DMS153 (cell line): Measurements from ENCODE around the gene KRT82.

ENCODE experiments used
- DNase-seq: peaks from one replicate; lab custom pipeline; 2025; lab: John Stamatoyannopoulos, UW

The KRT82 gene

DNA sequence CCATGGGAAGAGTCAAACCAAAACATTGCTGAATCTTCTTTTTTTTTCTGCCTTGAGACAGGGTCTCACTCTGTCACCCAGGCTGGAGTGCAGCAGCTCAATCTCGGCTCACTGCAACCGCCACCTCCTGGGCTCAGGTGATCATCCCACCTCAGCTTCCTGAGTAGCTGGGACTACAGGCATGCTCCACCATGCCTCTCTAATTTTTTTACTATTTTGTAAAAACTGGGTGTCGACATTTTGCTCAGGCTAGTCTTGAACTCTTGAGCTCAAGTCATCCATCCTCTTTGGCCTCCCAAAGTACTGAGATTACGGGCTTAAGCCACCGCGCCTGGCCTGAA is 29.5 kb upstream of the KRT82 start:
- no peak for DNase-seq

DNA sequence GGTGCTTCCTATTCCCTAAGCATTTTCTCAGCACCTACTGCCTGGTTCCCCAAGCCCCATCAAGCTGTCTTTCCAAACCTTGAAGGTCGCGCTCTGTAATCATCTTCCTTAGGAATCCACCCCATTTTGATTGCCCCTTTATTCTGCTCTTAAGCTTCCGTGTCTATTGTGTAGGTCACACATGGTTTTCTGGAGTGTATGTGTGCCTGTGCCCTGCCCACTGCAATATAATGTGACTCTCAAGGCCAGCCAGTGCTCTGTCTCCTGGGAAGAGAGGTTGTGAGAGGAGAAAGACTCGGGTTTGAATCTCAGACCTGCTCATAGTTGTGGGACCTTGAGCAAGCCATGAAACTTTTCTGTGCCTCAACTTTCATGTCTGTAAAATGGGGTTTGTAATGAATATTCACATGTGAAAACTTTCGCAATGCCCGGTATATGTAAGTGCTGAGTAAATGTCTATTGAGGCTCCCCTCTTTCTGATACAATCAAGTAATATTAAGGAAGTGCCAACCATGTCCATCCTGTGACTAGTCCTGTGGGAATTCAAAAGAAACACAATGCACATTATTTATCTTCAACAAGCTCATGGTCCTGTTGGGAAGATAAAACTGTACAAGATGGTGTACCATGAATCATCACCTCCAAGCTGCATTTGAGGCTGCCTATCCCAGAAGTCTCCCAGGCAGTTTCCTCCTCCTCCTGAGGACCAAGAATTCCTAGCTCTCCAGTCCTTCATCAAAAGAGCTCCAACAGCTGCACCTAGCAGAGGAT is 28.8 kb upstream of the KRT82 start:
- DNase-seq = no peak

DNA sequence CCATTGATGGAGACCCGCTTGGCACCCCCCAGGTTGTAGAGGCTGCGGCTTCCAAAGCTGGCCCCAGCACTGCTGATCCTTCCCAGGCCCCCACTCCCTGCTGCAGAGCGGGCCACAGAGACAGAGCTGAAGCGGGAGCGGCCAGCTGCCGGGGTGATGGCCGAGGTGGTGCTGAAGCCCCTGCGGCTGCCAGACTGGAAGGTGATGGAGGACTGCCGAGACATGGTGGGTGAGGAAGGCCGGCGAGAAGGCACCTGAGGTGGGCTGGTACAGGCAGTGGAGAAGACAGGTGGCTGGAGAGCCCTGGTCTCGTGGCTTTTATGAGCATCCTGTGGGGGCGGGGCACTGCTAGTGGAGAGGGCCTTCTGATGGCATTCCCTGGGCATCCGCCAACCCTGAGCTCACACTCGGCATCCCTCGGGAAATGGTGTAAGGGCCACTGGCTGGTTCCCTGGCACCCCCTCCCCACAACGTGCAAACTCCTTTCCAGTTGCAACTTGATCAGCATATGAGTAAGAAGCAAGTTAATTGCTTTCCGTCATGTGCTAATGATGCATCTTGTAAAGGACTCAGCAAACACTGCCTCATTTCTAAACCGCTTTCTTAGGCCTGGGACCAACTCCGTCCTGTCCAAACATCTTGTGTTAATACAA is 28.1 kb upstream of the KRT82 start, which contains the start of gene KRT75:
Gene KRT75, minus strand, starts transcription at position 291 of the 653 bp plus-strand sequence. Its CDS starts 67 bp downstream, at position 224.
- peak; percentile 49 for DNase-seq

DNA sequence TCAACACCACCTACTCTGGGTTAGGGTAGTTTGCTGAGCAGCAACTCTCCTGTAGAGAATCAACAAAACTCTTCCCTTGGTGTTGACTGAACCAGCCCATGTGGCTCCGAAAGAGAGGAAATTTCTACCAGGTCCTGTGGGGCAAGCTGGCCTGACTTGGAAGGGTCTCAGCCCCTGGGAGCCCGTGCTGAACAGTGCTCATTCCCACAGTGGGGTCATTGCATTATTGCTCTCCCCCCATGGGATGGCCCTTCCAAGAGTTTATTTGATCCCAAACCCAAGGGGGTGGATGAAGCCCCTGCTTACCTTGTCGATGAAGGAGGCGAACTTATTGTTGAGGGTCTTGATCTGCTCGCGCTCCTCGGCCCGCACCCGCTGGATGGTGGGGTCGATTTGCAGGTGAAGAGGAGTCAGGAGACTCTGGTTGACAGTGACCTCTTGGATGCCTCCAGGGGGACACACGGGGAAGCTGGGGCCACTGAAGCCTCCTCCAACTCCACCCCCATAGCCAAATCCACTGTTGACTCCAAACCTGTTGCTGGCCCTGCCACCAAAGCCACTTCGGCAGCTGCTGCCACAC is 27.5 kb upstream of the KRT82 start:
- no peak for DNase-seq

DNA sequence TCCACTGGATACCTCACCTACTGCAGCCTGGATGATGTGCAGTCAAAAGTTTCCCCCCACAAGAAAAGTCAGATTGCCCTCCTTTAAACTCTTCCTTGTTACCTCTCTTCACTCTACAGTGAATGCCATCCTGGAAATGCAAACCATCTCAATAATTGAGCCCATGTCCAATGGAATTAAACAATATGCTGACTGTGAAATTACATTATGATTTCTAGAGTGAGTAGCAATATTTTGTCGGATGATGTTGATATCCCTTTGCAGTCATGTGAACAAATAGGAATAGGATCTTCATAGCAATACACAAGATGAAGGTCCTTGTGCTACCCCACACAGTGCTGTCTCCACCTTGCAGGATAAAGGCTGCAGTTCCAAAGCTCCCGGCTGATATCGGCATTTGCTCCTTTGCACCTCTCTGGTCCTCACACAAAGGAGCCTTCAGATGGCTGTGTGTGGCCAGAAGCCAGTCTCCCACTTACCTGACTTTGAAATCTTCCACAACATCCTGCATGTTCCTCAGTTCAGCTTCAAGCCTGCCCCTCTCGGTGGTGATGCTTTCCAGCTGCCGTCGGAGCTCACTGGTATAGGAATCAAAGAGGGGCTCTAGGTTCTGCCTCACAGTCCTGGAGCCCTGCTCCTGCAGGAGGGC is 26.5 kb upstream of the KRT82 start:
- no peak for DNase-seq

DNA sequence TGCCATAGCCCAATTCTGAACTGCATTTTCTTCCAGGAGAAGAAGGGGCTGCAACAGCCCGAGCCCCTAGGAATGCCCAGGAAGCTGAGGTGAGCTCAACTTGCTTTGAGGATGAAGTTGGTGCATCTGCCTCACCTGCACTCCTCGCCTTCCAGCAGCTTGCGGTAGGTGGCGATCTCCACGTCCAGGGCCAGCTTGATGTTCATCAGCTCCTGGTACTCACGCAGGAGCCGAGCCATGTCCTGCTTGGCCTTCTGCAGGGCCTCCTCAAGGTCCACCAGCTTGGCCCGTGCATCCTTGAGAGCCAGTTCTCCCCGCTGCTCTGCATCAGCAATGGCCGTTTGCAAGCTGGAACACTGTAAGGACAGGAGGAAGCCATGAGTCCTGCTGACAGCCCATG is 22.0 kb upstream of the KRT82 start:
- no peak for DNase-seq

DNA sequence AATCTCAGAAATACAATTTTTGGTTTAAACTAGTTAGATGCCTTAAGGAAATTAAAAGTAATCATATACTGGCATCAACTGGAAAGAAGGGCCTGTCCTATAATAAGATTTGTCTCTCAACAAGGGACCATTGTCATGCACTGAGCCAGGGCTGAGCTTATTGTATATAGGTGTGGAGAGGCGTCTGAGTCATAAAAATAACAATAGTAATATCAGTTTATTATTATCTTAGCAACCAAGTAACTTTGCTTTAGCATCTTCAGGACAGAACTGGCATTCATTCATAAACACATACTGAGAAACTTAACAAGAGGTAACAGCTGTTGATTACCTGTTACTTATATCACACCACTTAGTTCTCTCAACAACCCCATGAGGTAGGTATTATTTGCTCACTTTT is 20.9 kb upstream of the KRT82 start:
- DNase-seq = no peak

DNA sequence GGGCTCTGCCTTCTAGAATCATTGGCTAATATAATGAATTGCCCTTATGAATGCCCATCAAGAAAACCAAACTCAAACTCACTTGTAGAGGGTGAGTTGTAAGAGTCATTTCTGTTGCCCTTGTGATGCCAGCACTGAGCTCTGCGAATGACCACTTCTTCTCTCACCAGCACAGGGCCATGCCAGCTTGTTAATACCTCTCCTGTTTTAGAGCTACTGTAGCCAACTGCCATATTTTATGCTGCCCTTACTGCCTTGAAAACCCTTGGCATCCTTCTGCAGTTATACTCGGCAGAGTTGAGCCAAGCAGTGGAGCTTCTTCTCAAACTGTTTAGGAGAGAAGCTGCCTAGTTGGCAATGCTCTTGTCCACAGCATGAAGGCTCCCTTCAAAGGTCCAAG is 19.9 kb upstream of the KRT82 start:
- no peak for DNase-seq

DNA sequence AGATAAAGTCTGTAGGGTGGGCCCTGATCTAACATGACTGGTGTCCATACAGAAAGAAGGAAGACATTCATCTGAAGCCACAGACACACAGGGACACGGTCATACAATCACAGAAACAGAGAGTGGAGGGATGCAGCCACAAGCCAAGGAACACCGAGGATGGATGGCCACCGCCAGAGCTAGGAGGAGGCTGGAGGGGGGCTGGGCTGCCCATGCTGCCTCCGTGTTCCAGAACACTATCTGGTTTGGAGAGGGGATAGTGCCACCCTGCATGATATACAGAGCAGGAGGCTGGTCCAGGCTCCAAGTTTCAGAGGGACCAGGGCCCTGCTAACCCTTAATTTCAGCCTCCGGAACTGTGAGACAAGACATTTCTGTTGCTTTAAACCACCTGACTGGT is 19.3 kb upstream of the KRT82 start:
- DNase-seq = no peak

DNA sequence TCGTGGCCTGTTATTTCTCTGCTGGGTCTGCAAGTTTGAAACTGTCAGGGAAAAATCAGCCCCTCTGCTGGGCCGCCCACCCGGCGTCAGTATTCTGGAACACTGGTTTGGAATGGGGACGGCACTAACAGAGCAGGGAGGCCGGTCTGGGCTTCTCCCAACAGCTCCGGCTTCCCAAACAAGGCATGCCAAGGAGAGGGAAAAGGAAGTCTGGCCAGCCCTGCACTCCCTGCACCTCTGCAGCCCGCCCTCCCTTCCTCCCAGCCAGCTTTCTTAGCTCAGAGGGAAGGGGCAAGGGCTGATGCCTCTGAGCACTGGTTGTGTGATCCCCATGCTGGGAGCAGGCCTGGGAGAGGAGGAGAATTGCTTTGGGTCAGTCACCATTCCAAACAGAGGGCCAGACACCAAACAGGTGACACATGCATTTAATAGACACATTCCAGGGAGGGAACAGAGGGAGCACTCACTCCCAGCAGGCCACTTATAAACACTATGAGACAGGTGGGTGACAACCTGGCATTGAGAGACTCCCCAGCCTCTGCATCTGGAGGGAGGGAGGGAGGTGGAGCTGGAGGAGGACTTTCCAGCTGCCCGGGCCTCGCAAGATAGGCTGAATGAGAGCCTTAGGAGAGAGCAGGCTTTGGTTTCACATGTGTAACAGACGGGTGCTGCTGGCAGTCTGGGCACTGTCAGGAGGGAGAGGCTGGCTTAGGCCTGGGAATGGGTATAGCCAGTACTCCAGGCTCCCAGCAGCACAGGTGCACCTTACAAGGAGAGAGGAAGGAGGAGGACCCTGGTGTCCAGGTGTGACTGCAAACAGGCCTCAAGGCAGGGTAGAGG is 17.7 kb upstream of the KRT82 start:
- DNase-seq = no peak

DNA sequence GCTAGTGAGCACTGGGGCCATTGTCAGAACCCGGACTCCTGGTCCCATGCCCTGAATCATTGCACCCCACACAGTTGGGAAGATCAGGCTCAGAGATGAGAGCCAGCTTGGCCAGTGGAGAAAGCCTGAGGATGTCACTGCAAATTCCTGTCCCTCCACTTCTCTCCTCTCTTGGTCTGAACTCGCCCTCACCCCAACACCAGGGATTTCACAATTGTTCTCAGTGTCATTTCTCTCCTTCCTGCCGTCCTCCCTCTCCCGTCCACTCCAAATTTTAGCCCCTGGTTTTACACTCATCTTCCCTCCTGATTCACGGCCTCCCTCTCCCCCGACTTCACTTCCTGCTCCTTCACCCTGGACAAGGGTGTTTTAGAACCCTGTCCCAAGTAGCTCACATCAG is 16.9 kb upstream of the KRT82 start:
- DNase-seq = no peak

DNA sequence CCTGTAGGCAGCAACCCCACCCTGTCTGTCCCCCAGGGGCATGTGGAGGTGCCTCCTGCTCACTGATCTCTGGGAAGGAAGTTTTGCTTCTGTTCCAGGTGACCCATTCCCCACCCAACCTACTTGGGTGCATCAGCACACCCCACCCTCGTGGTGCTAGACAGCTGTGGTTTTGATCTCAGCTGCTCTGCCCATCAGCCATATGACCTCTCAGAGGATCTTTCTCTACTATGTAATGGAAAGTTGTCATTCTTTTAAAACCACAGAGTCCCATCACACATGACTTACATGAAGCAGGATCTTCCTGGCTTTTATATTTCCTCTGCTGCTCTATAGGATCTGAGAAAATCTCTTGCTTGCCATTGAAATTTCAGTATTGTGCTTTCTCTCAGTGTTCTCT is 13.5 kb upstream of the KRT82 start:
- no peak for DNase-seq

DNA sequence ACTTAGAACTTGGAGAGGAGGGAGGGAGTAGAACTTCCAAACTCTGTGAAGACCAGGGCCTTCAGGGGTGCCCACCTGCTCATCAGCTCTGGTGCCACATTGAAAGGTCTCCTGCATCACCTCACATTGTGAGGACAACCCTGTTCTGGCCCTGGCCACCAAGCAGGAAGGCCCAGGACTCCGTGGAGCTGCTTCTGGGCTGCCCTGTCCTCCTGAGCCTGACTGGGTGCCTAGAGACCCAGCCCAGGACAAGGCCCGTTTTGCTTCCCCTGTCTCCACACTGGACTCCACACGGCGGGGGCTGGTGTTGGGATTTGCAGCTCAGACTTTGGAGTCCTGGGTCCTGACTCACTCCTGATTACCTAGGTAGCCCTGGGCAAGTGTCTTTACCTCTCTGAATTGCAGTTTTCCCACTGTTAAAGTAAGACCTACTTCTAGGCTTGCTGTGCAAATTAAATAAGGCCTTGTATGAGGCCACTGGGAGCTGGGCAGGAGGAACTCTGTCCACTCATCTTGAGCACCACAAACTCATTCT is 12.5 kb upstream of the KRT82 start:
- DNase-seq = no peak

DNA sequence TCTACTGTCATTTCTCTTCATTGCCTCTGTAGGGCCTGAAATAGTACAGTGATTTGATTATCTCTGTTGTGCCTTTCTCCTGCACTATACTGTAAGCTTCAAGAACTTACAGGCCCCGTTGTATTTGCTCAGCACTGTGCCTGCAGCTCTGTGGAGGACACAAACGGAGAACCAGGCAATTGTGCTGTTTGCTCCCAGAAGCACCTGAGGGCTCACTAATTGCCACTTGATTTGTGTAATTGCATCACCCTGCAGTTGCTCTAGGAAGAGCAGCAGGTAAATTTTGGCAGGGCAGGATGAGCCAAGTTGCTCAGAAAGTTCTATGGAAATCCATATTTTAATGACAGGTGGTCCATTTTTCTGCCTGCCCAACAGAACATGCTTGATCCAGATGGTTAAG is 11.6 kb upstream of the KRT82 start:
- DNase-seq = peak; percentile 74

DNA sequence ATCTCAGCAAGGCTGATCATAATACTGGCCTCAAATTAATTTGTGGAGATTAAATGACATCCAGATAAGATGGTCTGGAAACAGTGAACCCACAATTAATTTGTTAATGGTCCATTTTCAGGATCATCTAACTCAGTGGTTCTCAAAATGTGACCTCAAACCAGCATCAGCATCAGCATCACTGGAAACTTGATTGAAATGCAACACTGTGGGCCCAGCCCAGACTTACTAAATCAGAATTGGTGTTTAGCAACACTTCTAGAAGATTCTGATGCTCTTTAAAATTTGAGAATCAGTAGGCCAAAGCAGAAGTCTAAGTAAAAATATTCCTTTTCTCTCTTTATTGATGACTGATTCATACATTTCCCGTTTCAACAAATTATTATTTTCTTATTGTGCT is 10.7 kb upstream of the KRT82 start:
- no peak for DNase-seq

DNA sequence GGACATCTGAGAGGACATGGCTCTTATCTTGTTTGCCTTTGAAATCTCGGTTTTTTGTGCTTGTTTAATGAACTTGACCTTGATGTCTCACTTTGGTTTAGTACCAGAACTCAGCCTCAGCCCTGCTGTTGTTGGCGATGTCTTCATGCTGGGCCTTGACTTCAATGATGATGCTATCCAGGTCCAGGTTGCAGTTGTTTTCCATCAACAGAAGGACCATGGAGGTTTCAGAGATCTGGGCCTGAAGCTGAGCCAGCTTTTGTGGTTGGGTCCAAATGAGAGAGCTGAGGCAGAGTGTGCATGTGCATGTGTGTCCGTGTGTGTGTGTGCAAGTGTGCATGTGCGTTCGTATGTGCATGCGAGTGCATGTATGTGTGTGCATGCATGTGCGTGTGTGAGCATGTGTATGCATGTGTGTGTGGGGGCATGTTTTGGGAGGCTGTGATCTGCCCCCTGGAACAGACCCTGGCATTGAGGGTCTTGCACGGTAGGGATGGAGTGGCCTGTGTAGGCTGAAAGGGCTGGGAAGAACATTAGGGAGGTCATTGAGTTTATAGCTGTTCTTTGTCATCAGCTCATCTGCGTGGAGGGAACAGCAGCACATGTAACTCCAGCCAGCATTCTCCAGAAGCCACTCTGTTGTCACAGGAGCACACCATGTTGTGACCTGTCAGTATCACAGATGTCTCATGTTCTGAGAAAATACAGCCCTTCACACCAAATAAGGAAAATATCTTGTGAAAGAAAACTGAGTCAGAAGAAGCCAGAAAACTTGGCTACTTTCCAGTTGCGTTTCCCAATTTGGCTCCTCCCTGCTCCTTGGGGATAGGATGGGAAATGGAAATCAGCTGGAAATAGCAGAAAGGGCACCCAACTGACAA is 10.0 kb upstream of the KRT82 start:
- no peak for DNase-seq

DNA sequence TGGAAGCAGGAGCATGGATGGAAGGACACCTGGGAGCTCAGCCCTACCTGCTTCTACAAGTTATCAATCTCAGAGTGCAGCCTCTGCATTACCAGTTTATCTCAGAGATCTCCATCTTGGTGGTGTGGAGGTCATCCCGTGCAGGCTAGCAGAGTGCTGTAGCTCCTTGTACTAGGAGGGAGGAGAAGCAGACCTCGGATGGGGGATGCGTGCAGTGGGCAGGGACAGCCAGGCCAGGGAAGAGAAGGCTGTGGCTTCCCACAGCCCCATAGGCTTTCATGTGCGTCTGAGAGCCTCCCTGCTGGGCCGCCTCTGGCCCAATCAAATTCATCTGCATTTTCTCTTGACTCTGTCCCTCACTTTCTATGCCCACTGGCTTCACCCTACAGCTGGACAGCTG is 8.8 kb upstream of the KRT82 start:
- DNase-seq = no peak

DNA sequence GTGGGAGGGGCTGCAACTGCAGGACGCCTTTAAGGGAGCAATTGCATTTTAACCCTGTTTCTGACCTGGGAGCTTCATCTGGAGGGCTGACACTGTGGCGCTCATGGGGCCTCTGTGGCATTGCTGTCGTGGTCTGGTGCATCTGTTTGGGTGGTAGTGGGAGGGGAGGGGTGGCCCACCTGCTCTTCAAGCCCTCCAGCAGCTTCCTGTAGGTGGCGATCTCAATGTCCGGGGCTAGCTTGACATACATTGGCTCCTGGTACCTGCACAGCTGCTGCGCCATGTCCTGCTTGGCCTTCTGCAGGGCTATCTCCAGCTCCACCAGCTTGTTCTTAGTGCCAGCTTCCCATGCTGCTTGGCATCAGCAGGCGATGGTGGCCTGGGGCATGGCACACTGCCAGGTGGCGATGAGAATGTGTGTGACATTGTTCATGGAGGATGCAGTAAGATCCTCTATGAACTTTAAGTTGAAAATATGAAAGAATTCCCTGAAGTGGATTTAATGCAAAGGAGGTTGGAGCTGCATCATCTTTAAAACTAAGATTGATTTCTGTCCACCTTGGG is 7.7 kb upstream of the KRT82 start:
- no peak for DNase-seq

DNA sequence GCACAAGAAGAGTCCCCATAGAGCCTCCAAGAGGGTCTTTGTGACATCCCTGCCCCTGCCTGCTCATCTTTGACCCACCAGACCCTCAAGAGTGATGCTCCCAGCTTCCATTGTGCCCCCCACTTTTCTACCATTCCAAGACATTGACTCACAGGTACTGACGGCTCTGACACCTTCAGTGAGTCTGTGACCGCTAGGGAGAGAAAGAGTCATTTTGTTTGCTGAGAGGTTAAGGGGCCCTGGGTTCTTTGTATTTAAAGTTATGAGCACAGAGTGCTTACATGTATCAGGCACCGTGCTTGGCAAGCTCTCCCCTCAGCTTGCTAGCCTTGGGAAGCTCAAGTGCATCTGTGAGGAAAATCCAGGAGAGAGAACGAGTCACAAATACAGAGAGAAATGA is 7.1 kb upstream of the KRT82 start:
- no peak for DNase-seq

DNA sequence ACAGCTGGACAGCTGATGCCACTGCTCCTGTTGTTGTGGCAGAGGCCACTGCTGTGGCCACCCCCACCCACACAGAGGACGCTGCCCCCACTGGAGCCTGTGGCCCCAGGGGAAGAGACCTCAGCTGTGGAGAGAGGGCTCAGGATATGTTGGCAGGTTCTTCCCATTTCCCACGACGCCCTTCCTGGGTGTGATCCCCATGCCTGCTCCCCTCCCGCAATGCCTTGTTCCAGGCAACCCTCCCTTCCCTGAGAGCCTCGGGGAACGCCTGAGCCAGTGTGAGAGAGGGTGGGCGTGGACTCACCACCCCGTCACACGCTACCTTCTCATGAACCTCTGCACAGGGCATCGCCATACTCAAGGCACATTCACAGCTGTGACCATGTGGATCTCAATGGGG is 5.7 kb upstream of the KRT82 start:
- no peak for DNase-seq
